GM15510 (cell line): ENCODE results near the gene MNT.

ENCODE experiments used
- POLR2A ChIP-seq: IDR thresholded peaks from 3 replicates; pipeline ENCODE4 v1.6.1; 2011; ENCODE audit warnings: borderline replicate concordance; ENCODE audit not compliant: insufficient read length; ENCODE audit errors: extremely low read depth

The MNT gene

GRCh38 chr17:2401426-2402221 lies 764 bp upstream of the MNT start:
- TF ChIP-seq POLR2A, result no peak

GRCh38 chr17:2400474-2400866 lies 390 bp downstream of the MNT start:
- TF ChIP-seq POLR2A, result no peak

GRCh38 chr17:2399572-2400473 lies 1.0 kb downstream of the MNT start:
- TF ChIP-seq POLR2A, result peak; percentile 67

- no peak for TF ChIP-seq POLR2A
Measured at GRCh38 chr17:2398655-2399571, 1.9 kb downstream of the MNT start.

GRCh38 chr17:2398182-2398581 lies 2.7 kb downstream of the MNT start:
- no peak for TF ChIP-seq POLR2A

- TF ChIP-seq POLR2A, result no peak
Measured at GRCh38 chr17:2397247-2398171, 3.4 kb downstream of the MNT start.

GRCh38 chr17:2396568-2397246 lies 4.2 kb downstream of the MNT start:
- TF ChIP-seq POLR2A, result no peak

- TF ChIP-seq POLR2A, result no peak
Measured at GRCh38 chr17:2396192-2396567, 4.7 kb downstream of the MNT start.

- TF ChIP-seq POLR2A, result no peak
Measured at GRCh38 chr17:2395258-2396181, 5.3 kb downstream of the MNT start.

GRCh38 chr17:2394775-2395201 lies 6.1 kb downstream of the MNT start:
- no peak for TF ChIP-seq POLR2A

- TF ChIP-seq POLR2A, result no peak
Measured at GRCh38 chr17:2393954-2394749, 6.7 kb downstream of the MNT start.

- peak; percentile 49 for TF ChIP-seq POLR2A
Measured at GRCh38 chr17:2393174-2393953, 7.5 kb downstream of the MNT start.
